ENCODE data around the gene DPH5.
A peak's percentile ranks its signal among the peaks of the same experiment; 100 is the strongest.
"Not testable (repeated sequence)": the region's sequence is repeated elsewhere in the genome, so short reads cannot be mapped to it uniquely, and the experiment has no call there.

Gene DPH5

GRCh38 chr1:101025657-101026429 is at the start of gene DPH5:
TSS of gene DPH5 (minus strand) at chr1:101025784. CDS start at chr1:101025443, 341 bp downstream.
- peak; percentile 95 for DNase-seq (ENCODE audit: low read depth)
- no peak for TF ChIP-seq CTCF (IDR thresholded peaks at IDR 0.05; ENCODE audit: insufficient read depth, low read depth, low read length, missing control alignments)

GRCh38 chr1:101073836-101074235 is 48.3 kb upstream of the DPH5 start:
- no peak for DNase-seq (ENCODE audit: low read depth)
- no peak for TF ChIP-seq CTCF (IDR thresholded peaks at IDR 0.05; ENCODE audit: insufficient read depth, low read depth, low read length, missing control alignments)
- no peak overlapping the region for H3K4me3 ChIP-seq (ENCODE audit: low read depth, low read length)

More at GRCh38 chr1:101025657-101026429, at the start of gene DPH5:
- H3K4me3 ChIP-seq (ENCODE audit: low read depth, low read length): peak within 1 kb of the TSS; percentile 83

- no peak for TF ChIP-seq CTCF (IDR thresholded peaks at IDR 0.05; ENCODE audit: insufficient read depth, low read depth, low read length, missing control alignments)
- no peak for DNase-seq (ENCODE audit: low read depth)
- no peak overlapping the region for H3K4me3 ChIP-seq (ENCODE audit: low read depth, low read length)
Measured at GRCh38 chr1:101071470-101071891, 45.9 kb upstream of the DPH5 start.

- no peak for TF ChIP-seq CTCF (IDR thresholded peaks at IDR 0.05; ENCODE audit: insufficient read depth, low read depth, low read length, missing control alignments)
- no peak overlapping the region for H3K4me3 ChIP-seq (ENCODE audit: low read depth, low read length)
- no peak for DNase-seq (ENCODE audit: low read depth)
Measured at GRCh38 chr1:101069158-101069557, 43.6 kb upstream of the DPH5 start.

GRCh38 chr1:101066937-101067335 is 41.4 kb upstream of the DPH5 start:
- not testable (repeated sequence) for H3K4me3 ChIP-seq (ENCODE audit: low read depth, low read length); DNase-seq (ENCODE audit: low read depth)

- no peak overlapping the region for H3K4me3 ChIP-seq (ENCODE audit: low read depth, low read length)
- no peak for TF ChIP-seq CTCF (IDR thresholded peaks at IDR 0.05; ENCODE audit: insufficient read depth, low read depth, low read length, missing control alignments)
- DNase-seq (ENCODE audit: low read depth): no peak
Measured at GRCh38 chr1:101066260-101066936, 40.8 kb upstream of the DPH5 start.

GRCh38 chr1:101065575-101065974 is 40.0 kb upstream of the DPH5 start:
- no peak overlapping the region for H3K4me3 ChIP-seq (ENCODE audit: low read depth, low read length)
- no peak for DNase-seq (ENCODE audit: low read depth)
- no peak for TF ChIP-seq CTCF (IDR thresholded peaks at IDR 0.05; ENCODE audit: insufficient read depth, low read depth, low read length, missing control alignments)
